Tibial artery (tissue), 4 donors: ENCODE data around the gene RBFOX1.

Experiments used
- DNase-seq, 2 donors: peaks; one replicate each; pipeline ENCODE4 v3.0.0-alpha.2; 2019
- H3K27ac ChIP-seq, 2 donors: fragments of 200-600 bp; sonication (generic) in 1 of 2; 1 replicate in 1 of 2; 2 replicates in 1 of 2; pipeline ENCODE4 v1.5.1; 2018 to 2019; ENCODE audit warnings: mild to moderate bottlenecking in 1 of 2
- H3K27me3 ChIP-seq, 2 donors: fragments of 200-600 bp; sonication (generic) in 1 of 2; one replicate each; pipeline versions ENCODE4 v1.5.1 to v1.6.0; 2016 to 2019
- H3K36me3 ChIP-seq, 3 donors: fragments of 200-600 bp; sonication (generic) in 2 of 3; one replicate each; pipeline ENCODE4 v1.5.1; 2016 to 2019; ENCODE audit warnings: mild to moderate bottlenecking in 2 of 3
- H3K4me1 ChIP-seq, 4 donors: fragments of 200-600 bp; sonication (generic) in 2 of 4; 1 replicate in 3 of 4; 2 replicates in 1 of 4; pipeline ENCODE4 v1.5.1; 2016 to 2019
- H3K4me3 ChIP-seq, 2 donors: fragments of 200-600 bp; sonication (generic) in 1 of 2; 1 replicate in 1 of 2; 2 replicates in 1 of 2; pipeline ENCODE4 v1.5.1; 2018 to 2019; ENCODE audit warnings: mild to moderate bottlenecking in 2 of 2
- H3K9me3 ChIP-seq, 3 donors: fragments of 200-600 bp; sonication (generic) in 1 of 3; one replicate each; pipeline ENCODE4 v1.5.1; 2016 to 2019
- CTCF ChIP-seq, 2 experiments: fragments of 200-600 bp in 1 of 2; fragments of 450-650 bp in 1 of 2; IDR thresholded peaks; one replicate each; pipeline ENCODE4 v1.5.1; 2017 to 2019; ENCODE audit warnings: antibody characterized with exemption in 2 of 2, mild to moderate bottlenecking in 1 of 2, moderate library complexity in 1 of 2
- intact Hi-C: fragments of 100-400 bp; cut with DNase I; formaldehyde crosslinking; loops from one replicate; pipeline ENCODE4 v1.15.0; 2023; ENCODE audit warnings: low total_unique reads

RBFOX1 gene

GRCh38 chr16:7644811-7645210, 312.2 kb downstream of the RBFOX1 start:
- Histone ChIP-seq H3K4me3 (no peak overlapping the region), H3K27ac (no peak overlapping the region), H3K4me1 (no peaks in the 10 kb centered on the region), H3K36me3 (no peaks in the 10 kb centered on the region), H3K27me3 (no peaks in the 10 kb centered on the region), H3K9me3 (no peaks in the 10 kb centered on the region)
- no peak for DNase-seq
- no peak for TF ChIP-seq CTCF (IDR thresholded peaks at IDR 0.05)
- intact Hi-C loops = no loop called here

- no peak overlapping the region for H3K4me3 ChIP-seq
- TF ChIP-seq CTCF (IDR thresholded peaks at IDR 0.05) = no peak
- no peak overlapping the region for H3K27ac ChIP-seq
- no peaks in the 10 kb centered on the region for H3K27me3 ChIP-seq
- intact Hi-C loops = no loop called here
- no peak for DNase-seq
- no peaks in the 10 kb centered on the region for H3K9me3 ChIP-seq
- H3K36me3 ChIP-seq = no peaks in the 10 kb centered on the region
- H3K4me1 ChIP-seq = no peaks in the 10 kb centered on the region
These were observed 314.3 kb downstream of the RBFOX1 start for GRCh38 chr16:7646821-7647500.

- no peaks in the 10 kb centered on the region for H3K4me1 ChIP-seq
- H3K27me3 ChIP-seq = no peaks in the 10 kb centered on the region
- H3K36me3 ChIP-seq = no peaks in the 10 kb centered on the region
- H3K4me3 ChIP-seq = no peak overlapping the region
- intact Hi-C loops = no loop called here
- H3K9me3 ChIP-seq = no peaks in the 10 kb centered on the region
- no peak overlapping the region for H3K27ac ChIP-seq
- no peak for DNase-seq
- no peak for TF ChIP-seq CTCF (IDR thresholded peaks at IDR 0.05)
These were observed 317.8 kb downstream of the RBFOX1 start for GRCh38 chr16:7650431-7650830.

GRCh38 chr16:7651803-7652570, 319.3 kb downstream of the RBFOX1 start:
- no peaks in the 10 kb centered on the region for H3K27me3 ChIP-seq
- H3K4me1 ChIP-seq = no peaks in the 10 kb centered on the region
- H3K27ac ChIP-seq = no peak overlapping the region
- H3K36me3 ChIP-seq = no peaks in the 10 kb centered on the region
- no peak overlapping the region for H3K4me3 ChIP-seq
- H3K9me3 ChIP-seq = no peaks in the 10 kb centered on the region
- DNase-seq = no peak
- intact Hi-C loops = no loop called here
- TF ChIP-seq CTCF (IDR thresholded peaks at IDR 0.05) = no peak

GRCh38 chr16:7653746-7654461, 321.3 kb downstream of the RBFOX1 start:
- Histone ChIP-seq H3K9me3 (no peaks in the 10 kb centered on the region), H3K27me3 (no peaks in the 10 kb centered on the region), H3K4me3 (no peak overlapping the region), H3K27ac (no peak overlapping the region), H3K4me1 (no peaks in the 10 kb centered on the region), H3K36me3 (no peaks in the 10 kb centered on the region)
- intact Hi-C loops = no loop called here
- no peak for DNase-seq
- no peak for TF ChIP-seq CTCF (IDR thresholded peaks at IDR 0.05)
